Fibroblast of mammary gland (primary cell): ENCODE measurements around the gene ASB10.

Experiments
- DNase-seq: peaks from one replicate; pipeline ENCODE4 v3.0.0-alpha.2; 2010; ENCODE audit warnings: low read depth
- H3K4me3 ChIP-seq: 2 replicates; pipeline ENCODE4 v1.5.1; 2011; ENCODE audit warnings: low read depth, mild to moderate bottlenecking, low read length, moderate library complexity; ENCODE audit not compliant: control insufficient read depth
- CTCF ChIP-seq: conservative IDR thresholded peaks from 2 replicates; pipeline ENCODE4 v1.5.1; 2011; ENCODE audit warnings: low read depth, low read length, inconsistent platforms; ENCODE audit not compliant: control insufficient read depth, insufficient read depth

ASB10 gene

DNA sequence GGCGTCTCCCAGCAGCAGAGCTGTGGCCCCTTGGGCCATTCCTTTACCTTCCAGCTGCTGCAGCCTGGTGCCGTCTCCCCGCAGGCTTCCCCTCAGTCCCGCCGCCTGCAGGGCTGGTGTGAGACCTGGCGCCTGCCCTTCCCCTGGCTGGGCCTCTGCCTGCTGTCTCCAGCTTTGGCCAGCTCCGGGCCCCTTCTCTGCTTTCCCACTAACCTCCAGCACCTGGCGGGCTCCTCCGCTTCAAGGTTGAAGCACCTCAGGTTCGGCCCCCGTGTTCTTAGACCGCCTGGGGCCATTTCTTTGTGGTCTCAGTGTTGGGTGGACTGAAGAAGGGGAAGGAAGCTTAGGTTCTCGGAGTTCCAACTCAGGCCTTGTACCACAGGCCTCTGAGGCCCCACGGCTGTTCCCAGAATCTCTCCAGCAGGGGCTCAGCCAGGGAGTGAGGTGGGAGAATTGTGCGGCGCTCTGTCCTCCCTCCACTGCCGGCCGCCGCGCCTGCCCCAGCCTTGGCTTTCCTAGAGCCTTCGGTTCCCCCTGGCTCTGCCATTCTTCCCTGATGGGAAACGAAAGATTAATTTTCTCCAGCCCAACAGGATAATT, 49.9 kb downstream of the ASB10 start:
- H3K4me3 ChIP-seq, result no peak overlapping the region
- DNase-seq, result no peak
- TF ChIP-seq CTCF, result no peak

DNA sequence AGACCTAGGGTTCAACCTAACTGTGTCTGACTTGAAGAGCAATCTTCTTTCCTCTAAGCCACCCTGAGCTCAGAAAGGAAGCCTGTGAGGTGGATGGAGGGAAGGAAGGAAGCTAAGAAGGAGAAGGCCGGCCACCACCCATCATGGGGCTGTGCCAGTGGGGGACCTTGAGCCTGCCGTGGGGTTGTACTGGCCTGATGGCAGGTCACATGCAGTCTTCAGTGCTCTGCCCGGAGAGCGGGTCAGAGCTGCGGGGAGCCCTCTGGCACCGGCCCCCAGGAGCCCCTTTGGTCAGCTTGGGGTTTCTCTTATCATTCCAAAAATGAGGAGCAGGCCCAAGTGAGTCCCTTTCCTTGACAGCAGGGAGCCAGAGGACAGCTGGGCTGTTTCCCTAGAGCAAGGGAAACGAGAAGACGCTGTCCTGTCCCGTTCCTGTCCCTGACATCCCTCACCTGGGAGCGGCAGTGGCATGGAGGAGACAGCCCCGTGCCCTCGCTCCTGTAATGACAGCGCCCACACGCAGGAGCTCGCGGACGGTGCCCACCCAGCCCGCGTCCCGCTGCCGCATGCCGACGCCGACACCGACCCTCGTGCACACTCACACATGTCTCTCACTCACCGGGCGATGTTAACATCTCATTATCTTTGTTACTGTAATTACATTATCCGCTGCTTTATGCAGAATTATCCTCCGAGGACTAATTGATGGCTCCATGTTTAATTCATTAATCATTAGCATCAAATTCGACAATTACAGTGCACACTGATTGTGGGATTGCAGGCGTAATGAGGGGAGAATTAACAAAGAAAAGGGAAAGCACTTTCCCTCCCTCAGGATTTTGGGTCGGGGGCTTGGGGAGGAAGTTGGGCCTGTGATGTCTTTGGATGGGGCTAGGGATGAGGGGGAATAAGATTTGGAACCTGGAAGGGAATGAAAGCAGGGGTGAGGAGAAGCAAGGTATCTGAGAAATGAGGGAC, 50.9 kb downstream of the ASB10 start:
- no peak overlapping the region for H3K4me3 ChIP-seq
- no peak for DNase-seq
- no peak for TF ChIP-seq CTCF

- no peak overlapping the region for H3K4me3 ChIP-seq
- no peak for TF ChIP-seq CTCF
- no peak for DNase-seq
Measured at GRCh38 chr7:151135525-151135845, 51.6 kb downstream of the ASB10 start.

DNA sequence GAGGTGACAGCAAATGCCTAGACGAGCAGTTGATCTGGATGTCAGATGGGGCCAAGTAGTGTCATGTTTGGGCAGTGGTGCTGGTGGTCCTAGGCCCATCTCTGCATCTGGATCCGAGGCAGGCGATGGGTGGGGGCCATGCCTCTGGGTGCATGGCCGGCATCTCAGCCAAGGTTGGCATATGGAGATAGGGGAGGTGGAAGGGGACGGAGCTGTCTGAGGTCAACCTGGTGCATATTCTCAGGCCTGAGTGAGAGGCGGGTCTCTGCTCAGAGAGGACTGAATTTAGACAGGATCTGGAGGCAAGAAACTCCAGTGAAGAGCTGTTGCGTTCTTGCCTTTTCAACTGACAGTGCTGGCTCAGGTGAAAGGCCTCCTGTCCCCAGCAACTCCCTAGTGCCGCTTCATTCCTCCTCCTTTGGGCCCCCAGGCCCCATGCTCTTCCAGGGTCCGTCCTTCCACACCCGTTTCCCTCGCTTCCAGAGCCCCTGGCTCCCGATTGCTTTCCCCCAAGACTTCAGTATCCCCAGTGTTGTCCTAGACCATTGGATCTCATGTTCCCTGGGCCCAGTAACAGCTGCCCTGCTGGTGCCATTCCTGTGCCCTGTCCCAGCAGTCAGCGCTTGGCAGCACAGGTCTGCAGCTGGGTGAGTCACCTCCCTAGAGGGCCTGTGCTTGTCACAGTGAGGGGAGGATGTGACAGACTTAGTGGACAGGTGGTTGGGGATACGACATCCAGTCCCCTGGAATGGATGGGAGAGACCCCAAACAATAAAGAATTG, 52.1 kb downstream of the ASB10 start:
- H3K4me3 ChIP-seq, result no peak overlapping the region
- TF ChIP-seq CTCF, result no peak
- DNase-seq, result no peak

GRCh38 chr7:151133986-151134742, 52.9 kb downstream of the ASB10 start:
- TF ChIP-seq CTCF, result no peak
- H3K4me3 ChIP-seq, result no peak overlapping the region
- no peak for DNase-seq

- no peak for TF ChIP-seq CTCF
- DNase-seq, result no peak
- no peak overlapping the region for H3K4me3 ChIP-seq
Measured at GRCh38 chr7:151133266-151133985, 53.6 kb downstream of the ASB10 start.
